Neural cell (in vitro differentiated cells): ENCODE measurements around the gene GPR87. TPM values are rescaled to one million over a fixed set of nuclear protein-coding genes. Genes with fewer than 3 reads are reported as not detected.

Experiments used
- H2AFZ ChIP-seq: fragments of 200-600, 300-800 bp; sonication (generic), shearing (Covaris generic); 2 replicates; pipeline ENCODE4 v1.6.0; 2014; ENCODE audit warnings: low read depth, mild to moderate bottlenecking, antibody characterized with exemption, low read length, moderate library complexity
- H3F3A ChIP-seq: fragments of 200-600 bp; shearing (Covaris generic); 2 replicates; pipeline ENCODE4 v1.6.1; 2016; ENCODE audit warnings: mild to moderate bottlenecking, moderate library complexity, mixed read lengths, antibody characterized with exemption, low read length; ENCODE audit not compliant: insufficient read depth, poor library complexity, severe bottlenecking
- H3K27ac ChIP-seq: fragments of 200-600, 300-800 bp; sonication (generic), shearing (Covaris generic); 2 replicates; pipeline ENCODE4 v1.5.1; 2014; ENCODE audit warnings: mild to moderate bottlenecking, low read length, moderate library complexity
- H3K27me3 ChIP-seq: fragments of 300-800, 200-600 bp; sonication (generic), shearing (Covaris generic); 2 replicates; pipeline ENCODE4 v1.6.0; 2014; ENCODE audit warnings: mild to moderate bottlenecking, low read depth, low read length, moderate library complexity; ENCODE audit not compliant: insufficient read depth
- H3K36me3 ChIP-seq: fragments of 300-800, 200-600 bp; sonication (generic), shearing (Covaris generic); 2 replicates; pipeline ENCODE4 v1.5.1; 2014; ENCODE audit warnings: mild to moderate bottlenecking, antibody characterized with exemption, low read length, moderate library complexity; ENCODE audit not compliant: insufficient read depth
- H3K4me2 ChIP-seq: fragments of 300-800, 200-600 bp; sonication (generic), shearing (Covaris generic); 2 replicates; pipeline ENCODE4 v1.6.0; 2014; ENCODE audit warnings: mild to moderate bottlenecking, low read length
- H3K4me3 ChIP-seq: fragments of 300-800, 200-600 bp; sonication (generic), shearing (Covaris generic); 2 replicates; pipeline ENCODE4 v1.5.1; 2014; ENCODE audit warnings: mild to moderate bottlenecking, low read length, moderate library complexity
- H3K79me2 ChIP-seq: fragments of 200-600 bp; shearing (Covaris generic); replicated peaks from 2 replicates; pipeline ENCODE4 v1.6.0; 2014; ENCODE audit warnings: mild to moderate bottlenecking, low read length, moderate library complexity; ENCODE audit not compliant: insufficient read depth
- H3K9ac ChIP-seq: fragments of 300-800, 200-600 bp; sonication (generic), shearing (Covaris generic); 2 replicates; pipeline ENCODE4 v1.6.1; 2016; ENCODE audit warnings: mild to moderate bottlenecking, low read length, mixed read lengths
- H3K9me2 ChIP-seq: fragments of 200-600 bp; shearing (Covaris generic); 2 replicates; pipeline ENCODE4 v1.6.1; 2016; ENCODE audit warnings: mild to moderate bottlenecking, low read length, mixed read lengths; ENCODE audit not compliant: insufficient read depth
- H3K9me3 ChIP-seq: fragments of 200-600, 300-800 bp; sonication (generic), shearing (Covaris generic); 2 replicates; pipeline ENCODE4 v1.6.1; 2016; ENCODE audit warnings: mild to moderate bottlenecking, mixed run types, low read length, moderate library complexity, mixed read lengths
- H4K20me1 ChIP-seq: fragments of 200-600 bp; shearing (Covaris generic); 2 replicates; pipeline ENCODE4 v1.6.1; 2016; ENCODE audit warnings: mild to moderate bottlenecking, mixed run types; ENCODE audit not compliant: insufficient read depth
- CTCF ChIP-seq: fragments of 450-650 bp; IDR thresholded peaks from 2 replicates; pipeline ENCODE4 v1.5.1; 2014; ENCODE audit warnings: antibody characterized with exemption, mild to moderate bottlenecking, moderate library complexity; ENCODE audit not compliant: poor library complexity, severe bottlenecking
- EP300 ChIP-seq: fragments of 450-650 bp; conservative IDR thresholded peaks from 2 replicates; pipeline ENCODE4 v1.6.1; 2014; ENCODE audit warnings: antibody characterized with exemption, mild to moderate bottlenecking, moderate library complexity; ENCODE audit not compliant: poor library complexity, severe bottlenecking
- EZH2 ChIP-seq: fragments of 200-600, 300-800 bp; shearing (Covaris generic), sonication (generic); IDR thresholded peaks from 2 replicates; pipeline ENCODE4 v1.6.1; 2014; ENCODE audit warnings: antibody characterized with exemption, low read length, borderline replicate concordance, mild to moderate bottlenecking; ENCODE audit not compliant: insufficient read depth, poor library complexity, severe bottlenecking
- MXI1 ChIP-seq: fragments of 450-650 bp; conservative IDR thresholded peaks from 2 replicates; pipeline ENCODE4 v1.6.1; 2014; ENCODE audit warnings: antibody characterized with exemption, mild to moderate bottlenecking; ENCODE audit not compliant: poor library complexity, severe bottlenecking
- POLR2AphosphoS5 ChIP-seq: IDR thresholded peaks from 2 replicates; pipeline ENCODE4 v1.6.1; 2012
- RAD21 ChIP-seq: fragments of 450-650 bp; conservative IDR thresholded peaks from 2 replicates; pipeline ENCODE4 v1.6.1; 2014; ENCODE audit warnings: antibody characterized with exemption, mild to moderate bottlenecking, moderate library complexity
- REST ChIP-seq: IDR thresholded peaks from 2 replicates; pipeline ENCODE4 v1.6.1; 2012; ENCODE audit warnings: borderline replicate concordance
- SMC3 ChIP-seq: fragments of 450-650 bp; conservative IDR thresholded peaks from 2 replicates; pipeline ENCODE4 v1.6.1; 2014; ENCODE audit warnings: antibody characterized with exemption, mild to moderate bottlenecking, moderate library complexity; ENCODE audit not compliant: poor library complexity
- TAF1 ChIP-seq: IDR thresholded peaks from 2 replicates; pipeline ENCODE4 v1.6.1; 2012; ENCODE audit warnings: low read depth
- polyA plus RNA-seq: library from polyadenylated mRNA; depleted of rRNA; stranded (reverse); fragments of >200 nt; gene quantifications from 2 replicates; pipeline ENCODE4 v1.2.3, GENCODE V29; 2014

Gene GPR87
- polyA plus RNA-seq, 1 donor from 2014 or later = not detected

GRCh38 chr3:151318991-151319390 lies 2.4 kb upstream of the GPR87 start:
- Histone ChIP-seq H3K27me3 (no peaks in the 10 kb centered on the region), H3K4me2 (no peak overlapping the region), H3K4me3 (no peak overlapping the region), H3K9me3 (no peaks in the 10 kb centered on the region), H2AFZ (no peak overlapping the region), H3K79me2 (no peaks in the 10 kb centered on the region), H3K36me3 (no peaks in the 10 kb centered on the region), H4K20me1 (no peaks in the 10 kb centered on the region), H3F3A (no peaks in the 10 kb centered on the region), H3K9ac (no peak overlapping the region), H3K27ac (no peak overlapping the region), H3K9me2 (no peaks in the 10 kb centered on the region)
- no peak for TF ChIP-seq RAD21
- no peak for TF ChIP-seq POLR2AphosphoS5
- no peak for TF ChIP-seq MXI1
- no peak for TF ChIP-seq SMC3
- TF ChIP-seq TAF1 = no peak
- no peak for TF ChIP-seq CTCF
- no peak for TF ChIP-seq EZH2
- TF ChIP-seq REST = no peak
- TF ChIP-seq EP300 = no peak

- no peaks in the 10 kb centered on the region for H4K20me1 ChIP-seq
- H3K79me2 ChIP-seq = no peaks in the 10 kb centered on the region
- no peak overlapping the region for H2AFZ ChIP-seq
- no peak overlapping the region for H3K27ac ChIP-seq
- H3K9me2 ChIP-seq = no peaks in the 10 kb centered on the region
- H3K9me3 ChIP-seq = no peaks in the 10 kb centered on the region
- no peak overlapping the region for H3K4me2 ChIP-seq
- H3K36me3 ChIP-seq = no peaks in the 10 kb centered on the region
- no peak for TF ChIP-seq EP300
- no peak for TF ChIP-seq MXI1
- no peak for TF ChIP-seq REST
- TF ChIP-seq RAD21 = no peak
- no peak for TF ChIP-seq SMC3
- no peak for TF ChIP-seq TAF1
- no peak for TF ChIP-seq POLR2AphosphoS5
- no peak for TF ChIP-seq CTCF
- TF ChIP-seq EZH2 = no peak
- H3K27me3 ChIP-seq = no peaks in the 10 kb centered on the region
- H3K4me3 ChIP-seq = no peak overlapping the region
- no peak overlapping the region for H3K9ac ChIP-seq
- no peaks in the 10 kb centered on the region for H3F3A ChIP-seq
Observed at GRCh38 chr3:151318313-151318712, 1.7 kb upstream of the GPR87 start.
